Ramos (cell line): Measurements from ENCODE around the gene ZNF654.

Experiments used
- in situ Hi-C: fragments of 300-500 bp; cut with MboI; formaldehyde crosslinking; loops from one replicate; pipeline ENCODE4 v1.14.3; 2022; ENCODE audit warnings: low sequenced_read_pairs; ENCODE audit not compliant: unreplicated experiment

The ZNF654 gene

DNA sequence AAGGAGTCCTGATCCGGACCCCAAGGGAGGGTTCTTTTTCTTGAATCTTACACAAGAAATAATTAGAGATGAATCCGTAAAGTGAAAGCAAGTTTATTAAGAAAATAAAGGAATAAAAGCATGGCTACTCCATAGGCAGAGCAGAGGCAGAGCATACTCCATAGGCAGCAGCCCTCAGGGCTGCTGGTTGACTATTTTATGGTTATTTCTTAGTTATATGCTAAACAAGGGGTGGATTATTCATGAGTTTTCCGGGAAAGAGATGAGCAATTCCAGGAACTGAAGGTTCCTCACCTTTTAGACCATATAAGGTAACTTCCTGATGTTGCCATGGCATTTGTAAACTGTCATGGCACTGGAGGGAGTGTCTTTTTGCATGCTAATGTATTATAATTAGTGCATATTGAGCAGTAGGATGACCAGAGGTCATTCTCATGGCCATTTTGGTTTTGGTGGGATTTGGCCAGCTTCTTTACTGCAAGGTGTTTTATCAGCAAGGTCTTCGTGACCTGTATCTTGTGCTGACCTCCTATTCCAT is 132.9 kb downstream of the ZNF654 start:
- in situ Hi-C loops: no loop called here

DNA sequence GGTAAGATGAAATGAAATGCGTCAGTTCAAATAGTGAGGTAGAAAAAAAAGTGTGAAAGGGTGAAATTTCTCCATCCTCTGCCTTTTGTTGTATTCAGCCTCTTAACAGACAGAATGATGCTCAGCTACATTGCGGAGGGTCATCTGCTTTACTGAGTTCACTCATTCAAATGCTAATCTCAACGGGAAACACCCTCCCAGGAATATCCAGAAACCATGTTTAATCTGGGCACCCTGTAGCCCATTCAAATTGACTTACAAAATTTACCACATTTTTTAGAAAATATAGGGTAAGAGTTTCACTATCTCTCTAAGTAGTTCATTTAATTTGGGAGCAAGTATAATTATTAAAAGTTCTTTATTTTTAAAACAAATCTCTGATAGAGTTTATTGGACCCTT is 133.6 kb downstream of the ZNF654 start:
- in situ Hi-C loops: no loop called here
